ENCODE results near the gene CNNM4.

CNNM4 gene

GRCh38 chr2:96775160-96775559, 14.5 kb downstream of the CNNM4 start:
- Histone ChIP-seq H3K27me3 (no peaks in the 10 kb centered on the region), H3K36me3 (no peaks in the 10 kb centered on the region), H3K4me1 (no peaks in the 10 kb centered on the region), H3K9me3 (no peaks in the 10 kb centered on the region), H3K4me3 (ENCODE audit: low read depth, low read length) (no peak overlapping the region)
- DNase-seq = no peak
- TF ChIP-seq, protein P1, sequence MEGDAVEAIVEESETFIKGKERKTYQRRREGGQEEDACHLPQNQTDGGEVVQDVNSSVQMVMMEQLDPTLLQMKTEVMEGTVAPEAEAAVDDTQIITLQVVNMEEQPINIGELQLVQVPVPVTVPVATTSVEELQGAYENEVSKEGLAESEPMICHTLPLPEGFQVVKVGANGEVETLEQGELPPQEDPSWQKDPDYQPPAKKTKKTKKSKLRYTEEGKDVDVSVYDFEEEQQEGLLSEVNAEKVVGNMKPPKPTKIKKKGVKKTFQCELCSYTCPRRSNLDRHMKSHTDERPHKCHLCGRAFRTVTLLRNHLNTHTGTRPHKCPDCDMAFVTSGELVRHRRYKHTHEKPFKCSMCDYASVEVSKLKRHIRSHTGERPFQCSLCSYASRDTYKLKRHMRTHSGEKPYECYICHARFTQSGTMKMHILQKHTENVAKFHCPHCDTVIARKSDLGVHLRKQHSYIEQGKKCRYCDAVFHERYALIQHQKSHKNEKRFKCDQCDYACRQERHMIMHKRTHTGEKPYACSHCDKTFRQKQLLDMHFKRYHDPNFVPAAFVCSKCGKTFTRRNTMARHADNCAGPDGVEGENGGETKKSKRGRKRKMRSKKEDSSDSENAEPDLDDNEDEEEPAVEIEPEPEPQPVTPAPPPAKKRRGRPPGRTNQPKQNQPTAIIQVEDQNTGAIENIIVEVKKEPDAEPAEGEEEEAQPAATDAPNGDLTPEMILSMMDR (IDR thresholded peaks at IDR 0.05; ENCODE audit: low read depth, low read length) = no peak

GRCh38 chr2:96783388-96783787, 22.7 kb downstream of the CNNM4 start:
- TF ChIP-seq, protein P1 (IDR thresholded peaks at IDR 0.05; ENCODE audit: low read depth, low read length) = no peak
- Histone ChIP-seq H3K4me3 (ENCODE audit: low read depth, low read length) (no peak overlapping the region), H3K4me1 (no peaks in the 10 kb centered on the region), H3K36me3 (no peaks in the 10 kb centered on the region), H3K9me3 (no peaks in the 10 kb centered on the region), H3K27me3 (no peaks in the 10 kb centered on the region)
- no peak for DNase-seq

DNA sequence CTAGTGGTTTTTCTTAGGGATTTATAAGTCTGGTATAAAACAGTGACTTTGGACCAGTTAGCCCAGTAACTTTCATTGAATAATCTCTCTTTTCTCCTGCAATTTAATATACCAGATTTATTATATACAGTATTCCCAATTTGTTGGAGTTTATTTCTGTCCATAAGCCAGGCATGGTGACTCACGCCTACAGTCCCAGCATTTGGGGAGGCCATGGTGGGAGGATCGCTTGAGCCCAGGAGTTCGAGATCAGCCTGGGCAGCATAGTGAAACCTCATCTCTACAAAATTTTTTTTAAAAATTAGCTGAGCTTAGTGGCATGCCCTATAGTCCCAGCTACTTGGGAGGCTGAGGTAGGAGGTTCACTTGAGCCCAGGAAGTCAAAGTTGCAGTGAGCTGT, 26.7 kb downstream of the CNNM4 start:
- no peaks in the 10 kb centered on the region for H3K9me3 ChIP-seq

DNA sequence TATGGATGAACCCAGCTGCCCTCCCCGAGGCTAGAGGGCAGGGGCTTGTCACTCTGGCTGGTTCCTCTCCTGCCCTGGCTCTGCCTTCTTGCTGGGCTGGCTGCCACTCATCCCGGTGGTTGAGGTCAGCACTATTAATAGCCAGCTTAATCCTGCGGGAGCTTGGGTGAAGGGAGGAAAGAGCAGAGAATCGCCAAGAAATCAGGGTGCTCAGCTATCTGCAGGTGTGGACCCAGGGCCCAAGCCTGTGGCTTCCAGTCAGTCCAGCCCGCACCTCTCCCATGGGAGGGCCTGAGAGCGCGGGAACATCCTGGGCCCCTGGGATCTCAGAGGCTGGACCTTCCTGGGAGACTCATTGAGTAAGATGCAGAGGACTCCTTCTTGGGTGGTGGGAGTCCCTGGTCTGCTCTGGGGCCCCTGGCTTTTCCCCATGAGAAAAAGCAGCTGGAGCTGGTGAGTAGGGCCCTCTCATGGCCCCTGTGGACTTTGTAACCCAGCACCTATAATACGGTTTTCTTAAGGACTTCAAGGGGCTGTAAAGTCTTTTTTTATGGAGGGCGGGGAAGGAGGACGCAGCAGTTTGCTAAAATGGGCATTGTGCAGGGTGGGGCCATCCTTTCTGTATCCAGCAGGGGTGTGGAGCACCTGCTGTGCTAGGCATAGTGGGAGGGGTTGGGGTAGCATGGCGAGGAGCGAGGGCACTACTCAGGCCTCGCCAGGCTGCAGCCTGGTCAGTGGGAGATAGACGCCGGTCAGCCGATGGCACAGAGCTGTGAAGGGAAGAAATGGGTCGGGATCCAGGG, 27.9 kb downstream of the CNNM4 start:
- Histone ChIP-seq H3K4me3 (ENCODE audit: low read depth, low read length) (no peak overlapping the region), H3K4me1 (no peaks in the 10 kb centered on the region), H3K36me3 (no peaks in the 10 kb centered on the region), H3K9me3 (no peaks in the 10 kb centered on the region), H3K27me3 (no peaks in the 10 kb centered on the region)
- TF ChIP-seq, protein P1 (IDR thresholded peaks at IDR 0.05; ENCODE audit: low read depth, low read length) = no peak
- no peak for DNase-seq

More for the DNA sequence above, 26.7 kb downstream of the CNNM4 start:
- no peak for DNase-seq
- TF ChIP-seq, protein P1 (IDR thresholded peaks at IDR 0.05; ENCODE audit: low read depth, low read length) = no peak
- Histone ChIP-seq H3K4me3 (ENCODE audit: low read depth, low read length) (no peak overlapping the region), H3K27me3 (no peaks in the 10 kb centered on the region), H3K36me3 (no peaks in the 10 kb centered on the region), H3K4me1 (no peaks in the 10 kb centered on the region)

- TF ChIP-seq, protein P1 (IDR thresholded peaks at IDR 0.05; ENCODE audit: low read depth, low read length) = no peak
- no peak for DNase-seq
- Histone ChIP-seq H3K36me3 (no peaks in the 10 kb centered on the region), H3K27me3 (no peaks in the 10 kb centered on the region), H3K9me3 (no peaks in the 10 kb centered on the region), H3K4me1 (no peaks in the 10 kb centered on the region), H3K4me3 (ENCODE audit: low read depth, low read length) (no peak overlapping the region)
These were observed 28.5 kb downstream of the CNNM4 start for GRCh38 chr2:96789245-96789617.
